GM12878 (cell line): ENCODE data around the gene NT5DC3. TPM values are rescaled to one million over a fixed set of nuclear protein-coding genes. Genes with fewer than 3 reads are reported as not detected.

Experiments used
- ATAC-seq: fragments of 200-7000 bp; cut with Tn5 transposase; 3 replicates; pipeline ENCODE4 v1.9.1; 2020; ENCODE audit warnings: mild to moderate bottlenecking, moderate library complexity
- BruUV-seq: library from RNA; stranded (reverse); fragments of 400-500 nt; replicated peaks from 2 replicates; lab custom pipeline; 2021; lab: Mats Ljungman, UMichigan
- CTCF ChIA-PET: fragments of 300-600 bp; sonication (Branson Sonifier 250); formaldehyde crosslinking; extraction: SDS; loops from one replicate; lab custom pipeline; 2021; ENCODE audit warnings: inconsistent platforms; lab: Yijun Ruan, JAX
- POLR2A ChIA-PET: fragments of 350-600 bp; formaldehyde crosslinking; extraction: SDS; loops from one replicate; lab custom pipeline; 2021; ENCODE audit warnings: inconsistent platforms; lab: Charles Lee
- RAD21 ChIA-PET: fragments of 300-600 bp; sonication (Branson Sonifier 250); formaldehyde crosslinking; loops from one replicate; lab custom pipeline; 2023; ENCODE audit warnings: antibody characterized with exemption; ENCODE audit not compliant: unreplicated experiment; lab: Charles Lee
- SMC1A ChIA-PET: fragments of 300-600 bp; sonication (Branson Sonifier 250); formaldehyde crosslinking; loops from one replicate; lab custom pipeline; 2023; ENCODE audit not compliant: unreplicated experiment, uncharacterized antibody; lab: Charles Lee
- DNase-seq: peaks from one replicate; pipeline ENCODE4 v3.0.0-alpha.2; 2011; ENCODE audit warnings: low read depth, low spot score
- FAIRE-seq: peaks from 3 replicates; lab custom pipeline; 2011; peaks lifted over from hg19 to GRCh38; lab: Jason Lieb, UNC
- H2AFZ ChIP-seq: 2 replicates; pipeline ENCODE4 v1.6.0; 2011; ENCODE audit warnings: low read depth, low read length, control low read depth; ENCODE audit not compliant: control insufficient read depth
- H3K27ac ChIP-seq: 2 replicates; pipeline ENCODE4 v1.5.1; 2011; ENCODE audit warnings: control low read depth; ENCODE audit not compliant: control insufficient read depth, insufficient read depth
- H3K27me3 ChIP-seq, 2 experiments: replicated peaks in 1 of 2; 2 replicates each; pipeline versions ENCODE4 v1.6.0 to v1.6.1; 2011; ENCODE audit warnings: low read length in 1 of 2; ENCODE audit not compliant: control insufficient read depth in 2 of 2, insufficient read depth in 2 of 2
- H3K36me3 ChIP-seq, 2 experiments: 2 replicates each; pipeline ENCODE4 v1.5.1; 2011; ENCODE audit warnings: low read length in 1 of 2; ENCODE audit not compliant: control insufficient read depth in 2 of 2, insufficient read depth in 2 of 2
- H3K4me1 ChIP-seq: 2 replicates; pipeline ENCODE4 v1.6.1; 2011; ENCODE audit warnings: mild to moderate bottlenecking, low read length, moderate library complexity, mixed read lengths; ENCODE audit not compliant: control insufficient read depth, insufficient read depth
- H3K4me2 ChIP-seq: 2 replicates; pipeline ENCODE4 v1.6.0; 2011; ENCODE audit warnings: control low read depth; ENCODE audit not compliant: control insufficient read depth, insufficient read depth
- H3K4me3 ChIP-seq: fragments of 200-600 bp; sonication (generic); 2 replicates; pipeline ENCODE4 v1.5.1; 2016
- H3K79me2 ChIP-seq: 2 replicates; pipeline ENCODE4 v1.6.0; 2011; ENCODE audit warnings: low read length; ENCODE audit not compliant: control insufficient read depth, insufficient read depth
- H3K9ac ChIP-seq: 2 replicates; pipeline ENCODE4 v1.8.0; 2011; ENCODE audit warnings: low read length, control low read depth, mixed read lengths; ENCODE audit not compliant: control insufficient read depth, insufficient read depth
- H3K9me3 ChIP-seq: replicated peaks from 3 replicates; pipeline ENCODE4 v1.5.1; 2011; ENCODE audit warnings: mild to moderate bottlenecking, low read length; ENCODE audit not compliant: control insufficient read depth, insufficient read depth
- H4K20me1 ChIP-seq: 2 replicates; pipeline ENCODE4 v1.6.0; 2011; ENCODE audit not compliant: control insufficient read depth, insufficient read depth
- CHD1 ChIP-seq: IDR thresholded peaks from 2 replicates; pipeline ENCODE4 v1.6.1; 2012; ENCODE audit warnings: low read depth, low read length, improper control_type of control experiment
- EZH2 ChIP-seq: IDR thresholded peaks from 2 replicates; pipeline ENCODE4 v1.6.1; 2012; ENCODE audit warnings: low read depth, mild to moderate bottlenecking, control low read depth, inconsistent platforms, low read length, borderline replicate concordance; ENCODE audit not compliant: control insufficient read depth
- FOXK2 ChIP-seq: fragments of 450-650 bp; IDR thresholded peaks from 2 replicates; pipeline ENCODE4 v1.6.1; 2017; ENCODE audit warnings: mild to moderate bottlenecking, moderate library complexity
- FOXM1 ChIP-seq: IDR thresholded peaks from 2 replicates; pipeline ENCODE4 v1.6.1; 2012; ENCODE audit warnings: low read depth, mild to moderate bottlenecking, inconsistent platforms, low read length, moderate library complexity
- IRF4 ChIP-seq: IDR thresholded peaks from 2 replicates; pipeline ENCODE4 v1.6.1; 2011; ENCODE audit warnings: low read depth, low read length
- MEF2A ChIP-seq: IDR thresholded peaks from 2 replicates; pipeline ENCODE4 v1.6.1; 2011; ENCODE audit warnings: low read depth, mild to moderate bottlenecking, low read length, moderate library complexity; ENCODE audit not compliant: insufficient read depth
- MYB ChIP-seq: fragments of 150-350 bp; IDR thresholded peaks from 2 replicates; pipeline ENCODE4 v1.6.1; 2014; ENCODE audit warnings: mild to moderate bottlenecking, low read depth, low read length, borderline replicate concordance
- NFIC ChIP-seq: IDR thresholded peaks from 2 replicates; pipeline ENCODE4 v1.6.1; 2012; ENCODE audit warnings: low read depth, mild to moderate bottlenecking, inconsistent platforms, low read length, moderate library complexity
- NFYA ChIP-seq: IDR thresholded peaks from 2 replicates; pipeline ENCODE4 v1.6.1; 2011; ENCODE audit warnings: low read depth, mild to moderate bottlenecking, low read length, improper control_type of control experiment, borderline replicate concordance
- POLR2A ChIP-seq: IDR thresholded peaks from 2 replicates; pipeline ENCODE4 v1.6.1; 2011; ENCODE audit warnings: low read depth, mild to moderate bottlenecking, low read length
- SIN3A ChIP-seq: IDR thresholded peaks from 2 replicates; pipeline ENCODE4 v1.6.1; 2012; ENCODE audit warnings: low read depth, low read length, improper control_type of control experiment
- SP1 ChIP-seq: IDR thresholded peaks from one replicate; pipeline ENCODE4 v1.6.1; 2011; ENCODE audit warnings: low read depth, low read length
- STAT1 ChIP-seq: fragments of 450-650 bp; conservative IDR thresholded peaks from 2 replicates; pipeline ENCODE4 v1.6.1; 2014; ENCODE audit warnings: antibody characterized with exemption, mild to moderate bottlenecking
- TAF1 ChIP-seq: IDR thresholded peaks from 2 replicates; pipeline ENCODE4 v1.6.1; 2011; ENCODE audit warnings: mild to moderate bottlenecking, low read depth, low read length, borderline replicate concordance
- WRNIP1 ChIP-seq: IDR thresholded peaks from 2 replicates; pipeline ENCODE4 v1.6.1; 2011; ENCODE audit warnings: low read depth, low read length, improper control_type of control experiment, borderline replicate concordance
- ZNF24 ChIP-seq: fragments of 450-650 bp; IDR thresholded peaks from 2 replicates; pipeline ENCODE4 v1.6.1; 2017; ENCODE audit warnings: antibody characterized with exemption, mild to moderate bottlenecking
- WGBS: methylation state at CpG from one replicate; pipeline ENCODE4 v1.1.6; 2016; ENCODE audit warnings: low lambda C conversion rate; ENCODE audit not compliant: insufficient replicate concordance, insufficient coverage; ENCODE audit errors: missing lambda C conversion rate; 5-methylcytosine and 5-hydroxymethylcytosine counted together
- in situ Hi-C: fragments of 300-500 bp; cut with MboI; formaldehyde crosslinking; loops from 9 replicates; pipeline ENCODE4 v1.14.3; 2018; ENCODE audit warnings: mixed read lengths
- intact Hi-C: fragments of 100-400 bp; cut with micrococcal nuclease; formaldehyde crosslinking; loops from one replicate; pipeline ENCODE4 v1.14.2; 2022; ENCODE audit not compliant: unreplicated experiment
- polyA plus RNA-seq, 11 experiments: library from polyadenylated mRNA; depleted of rRNA in 4 of 11; unstranded in 6 of 11; stranded (reverse) in 5 of 11; fragments of >200 nt; fragmentation: Nextera tagmentation in 4 of 11; fragmentation: Illumina TruSeq in 1 of 11; extraction: Ambion mirVana in 4 of 11; extraction: Trizol in 1 of 11; gene quantifications; 1 replicate in 1 of 11; 2 replicates in 10 of 11; pipeline versions ENCODE4 v1.2.1 to v1.2.3, GENCODE V29; 2011 to 2016; ENCODE audit warnings: inconsistent platforms in 2 of 11, missing spikeins in 2 of 11, low read depth in 1 of 11
- total RNA-seq, 4 experiments: library from RNA; depleted of rRNA in 3 of 4; stranded (reverse); fragments of >200 nt in 3 of 4; fragmentation: Illumina TruSeq in 1 of 4; extraction: Trizol in 1 of 4; gene quantifications; 2 replicates each; pipeline versions ENCODE4 v1.2.1 to v1.2.3, GENCODE V29; 2013 to 2021
- TF ChIP-seq, protein P1 (sequence below): fragments of 450-650 bp; IDR thresholded peaks from 2 replicates; pipeline ENCODE4 v1.6.1; 2014; ENCODE audit warnings: mild to moderate bottlenecking

NT5DC3 gene
- total and polyA plus RNA-seq, 10 of the 15 experiments (the other 5 are each of a cell fraction or from before 2014, with no cell fraction given) = 2.0 to 12.4 (median 5.9) TPM

DNA sequence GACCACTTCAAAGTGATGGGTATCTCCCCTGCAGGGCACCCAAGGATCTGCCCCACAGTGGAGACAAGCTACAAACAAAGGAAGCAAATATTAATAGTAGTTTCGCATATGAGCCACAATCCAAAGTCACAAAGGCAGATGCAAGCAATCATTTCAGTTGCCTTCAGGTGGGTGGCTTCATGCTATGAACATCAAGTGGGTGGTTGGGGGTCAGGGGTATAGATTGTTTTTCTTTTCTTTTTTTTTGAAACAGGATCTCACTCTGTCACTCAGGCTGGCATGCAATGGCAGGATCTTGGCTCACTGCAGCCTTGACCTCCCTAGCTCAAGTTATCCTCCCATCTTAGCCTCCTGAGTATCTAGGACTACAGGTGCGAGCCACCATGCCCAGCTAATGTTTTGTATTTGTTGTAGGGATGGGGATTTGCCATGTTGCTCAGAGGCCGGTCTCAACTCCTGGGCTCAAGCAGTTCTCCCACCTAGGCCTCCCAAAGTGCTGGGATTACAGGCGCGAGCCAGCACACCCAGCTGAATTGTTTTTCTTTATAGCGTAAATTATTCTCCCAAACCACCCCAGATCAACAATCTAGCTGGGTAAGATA lies 13.4 kb upstream of the NT5DC3 start:
- H3K79me2 ChIP-seq = no peaks in the 10 kb centered on the region
- DNase-seq = no peak
- SMC1A ChIA-PET = no interaction called here
- no peak for FAIRE-seq
- H3K27ac ChIP-seq = no peak overlapping the region
- CTCF ChIA-PET = interaction anchor here (1.2 to 2.4 kb wide), 2 partner anchors 16 to 33 kb away, joined by 3 to 5 read pairs; no protein-coding TSS in a partner anchor
- no peak overlapping the region for H3K4me3 ChIP-seq
- no peak overlapping the region for H3K4me2 ChIP-seq
- no peaks in the 10 kb centered on the region for H4K20me1 ChIP-seq
- H2AFZ ChIP-seq = no peak overlapping the region
- BruUV-seq = no TSS peak
- H3K4me1 ChIP-seq = no peaks in the 10 kb centered on the region
- TF ChIP-seq MEF2A (no peak), NFIC (no peak), EZH2 (no peak), IRF4 (no peak), FOXM1 (no peak), WRNIP1 (no peak), CHD1 (no peak), MYB (no peak), TAF1 (no peak), POLR2A (no peak), FOXK2 (no peak), NFYA (no peak), ZNF24 (no peak), STAT1 (no peak), SP1 (no peak), SIN3A (no peak)
- TF ChIP-seq, protein P1, sequence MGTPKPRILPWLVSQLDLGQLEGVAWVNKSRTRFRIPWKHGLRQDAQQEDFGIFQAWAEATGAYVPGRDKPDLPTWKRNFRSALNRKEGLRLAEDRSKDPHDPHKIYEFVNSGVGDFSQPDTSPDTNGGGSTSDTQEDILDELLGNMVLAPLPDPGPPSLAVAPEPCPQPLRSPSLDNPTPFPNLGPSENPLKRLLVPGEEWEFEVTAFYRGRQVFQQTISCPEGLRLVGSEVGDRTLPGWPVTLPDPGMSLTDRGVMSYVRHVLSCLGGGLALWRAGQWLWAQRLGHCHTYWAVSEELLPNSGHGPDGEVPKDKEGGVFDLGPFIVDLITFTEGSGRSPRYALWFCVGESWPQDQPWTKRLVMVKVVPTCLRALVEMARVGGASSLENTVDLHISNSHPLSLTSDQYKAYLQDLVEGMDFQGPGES = no peak
- no peak overlapping the region for H3K9ac ChIP-seq
- 66% methylated on average over 6 of the region's 6 CpGs for WGBS
- intact Hi-C loops (no loop called here), in situ Hi-C loops (no loop called here)
- H3K9me3 ChIP-seq = no peaks in the 10 kb centered on the region
- POLR2A ChIA-PET = no interaction called here
- H3K27me3 ChIP-seq = no peaks in the 10 kb centered on the region
- H3K36me3 ChIP-seq = no peaks in the 10 kb centered on the region
- RAD21 ChIA-PET = no interaction called here
- no peak for ATAC-seq
